GM21390 (cell line): ENCODE data around the gene TMPRSS6.
"Not testable (repeated sequence)": the region's sequence is repeated elsewhere in the genome, so short reads cannot be mapped to it uniquely, and the experiment has no call there.

Experiments used
- ATAC-seq: cut with Tn5 transposase; IDR thresholded peaks from one replicate; pipeline ENCODE4 v1.9.1; 2021; ENCODE audit not compliant: unreplicated experiment

TMPRSS6 gene

GRCh38 chr22:37090920-37091695 lies 18.4 kb downstream of the TMPRSS6 start:
- ATAC-seq: no peak

GRCh38 chr22:37089434-37089833 lies 20.1 kb downstream of the TMPRSS6 start:
- no peak for ATAC-seq

GRCh38 chr22:37088750-37089408 lies 20.6 kb downstream of the TMPRSS6 start:
- ATAC-seq: no peak

DNA sequence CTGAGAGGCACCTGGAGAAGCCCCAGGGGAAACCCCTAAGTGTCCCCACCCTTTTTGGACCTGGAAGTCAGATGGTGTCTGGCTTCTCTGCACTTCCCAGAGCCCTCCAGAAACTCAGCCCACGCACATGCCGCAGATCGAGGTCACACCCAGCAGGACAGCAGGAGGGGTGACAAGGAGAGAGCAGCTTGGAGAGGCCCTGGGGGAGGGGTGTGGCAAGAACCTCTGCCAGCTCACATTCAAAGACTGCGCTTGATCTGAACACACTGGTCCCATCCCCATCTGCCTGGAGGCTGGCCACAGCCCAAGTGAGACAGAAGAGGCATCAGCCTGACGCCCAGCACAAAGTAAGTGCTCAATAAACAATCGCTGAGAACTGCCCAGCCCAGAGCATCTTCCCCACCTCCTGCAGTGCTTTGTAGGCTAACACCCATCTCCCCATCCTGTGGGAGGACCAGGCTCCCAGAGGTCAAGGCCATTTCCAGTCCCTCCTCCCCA lies 21.4 kb downstream of the TMPRSS6 start:
- no peak for ATAC-seq

- ATAC-seq: no peak
Observed at GRCh38 chr22:37086184-37086583, 23.3 kb downstream of the TMPRSS6 start.

DNA sequence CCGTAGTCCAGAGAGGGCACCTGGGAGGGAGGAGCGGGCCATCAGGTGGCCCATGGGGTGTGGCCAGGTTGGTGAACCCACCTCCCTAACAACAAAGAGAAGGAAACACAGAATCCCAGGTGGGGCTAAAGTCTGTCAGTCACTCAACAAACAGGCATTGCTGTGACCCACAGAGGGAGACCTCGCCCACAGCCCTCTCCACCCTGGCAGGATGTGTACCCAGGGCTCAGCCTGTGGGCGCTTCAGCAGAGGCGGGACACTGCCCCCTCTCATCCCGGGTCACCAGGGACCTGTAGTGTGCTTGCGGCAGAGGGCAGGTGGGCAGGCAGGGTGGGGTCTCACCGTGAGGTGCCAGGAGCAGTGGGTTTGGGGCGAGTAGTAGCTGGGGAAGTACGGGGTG lies 25.1 kb downstream of the TMPRSS6 start:
- ATAC-seq: no peak

DNA sequence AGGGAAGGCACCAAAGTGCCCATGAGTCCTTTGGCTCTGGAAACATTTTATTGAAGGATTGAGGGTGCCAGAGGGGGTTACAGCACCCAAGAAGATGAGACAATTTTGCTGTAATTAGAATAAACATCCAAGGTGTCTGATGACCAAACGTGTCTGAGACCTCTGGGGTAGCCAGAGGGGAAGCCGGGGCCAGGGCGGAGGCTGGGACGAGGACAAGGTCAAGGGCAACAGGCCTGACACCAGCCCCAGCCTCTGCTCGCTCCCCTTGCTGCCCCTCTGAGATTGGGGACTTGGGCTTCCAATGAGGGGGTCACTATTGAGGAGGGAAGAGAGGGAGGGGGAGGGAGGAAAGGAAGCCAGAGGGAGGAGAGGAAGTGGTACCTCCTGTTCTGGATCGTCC lies 25.6 kb downstream of the TMPRSS6 start:
- no peak for ATAC-seq

DNA sequence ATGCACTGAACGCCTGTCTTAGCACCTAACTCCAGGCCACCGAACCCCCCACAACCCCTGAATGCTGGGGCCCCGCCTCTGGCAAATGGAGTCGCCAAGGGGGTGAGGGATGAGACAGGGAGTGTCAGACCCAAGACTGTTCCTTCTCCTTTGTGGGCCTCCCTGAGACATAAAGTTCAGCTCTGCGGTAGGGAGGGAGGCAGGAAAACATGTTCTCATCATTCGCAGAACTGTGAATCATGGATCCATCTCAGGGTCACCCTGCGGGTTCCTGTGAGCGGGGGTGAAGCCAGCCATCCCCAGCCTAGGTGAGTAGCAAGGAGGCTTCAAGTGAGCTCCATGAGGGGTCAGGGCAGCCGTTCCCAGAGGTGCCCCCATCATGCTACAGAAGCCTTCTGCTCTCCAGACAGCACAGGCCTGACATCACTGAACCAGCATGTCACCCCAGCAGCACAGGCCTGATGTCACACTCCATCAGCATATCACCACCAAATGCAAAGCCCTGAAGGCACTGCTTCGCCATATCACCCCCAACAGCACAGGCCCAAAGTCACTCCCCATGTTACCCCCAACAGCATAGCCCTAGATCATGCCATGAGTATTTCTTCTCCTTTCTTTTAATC lies 27.2 kb downstream of the TMPRSS6 start:
- no peak for ATAC-seq

- ATAC-seq: no peak
Observed at GRCh38 chr22:37080838-37081237, 28.7 kb downstream of the TMPRSS6 start.

- ATAC-seq: no peak
Observed at GRCh38 chr22:37080438-37080837, 29.1 kb downstream of the TMPRSS6 start.

- ATAC-seq: no peak
Observed at GRCh38 chr22:37079668-37080171, 29.8 kb downstream of the TMPRSS6 start.

DNA sequence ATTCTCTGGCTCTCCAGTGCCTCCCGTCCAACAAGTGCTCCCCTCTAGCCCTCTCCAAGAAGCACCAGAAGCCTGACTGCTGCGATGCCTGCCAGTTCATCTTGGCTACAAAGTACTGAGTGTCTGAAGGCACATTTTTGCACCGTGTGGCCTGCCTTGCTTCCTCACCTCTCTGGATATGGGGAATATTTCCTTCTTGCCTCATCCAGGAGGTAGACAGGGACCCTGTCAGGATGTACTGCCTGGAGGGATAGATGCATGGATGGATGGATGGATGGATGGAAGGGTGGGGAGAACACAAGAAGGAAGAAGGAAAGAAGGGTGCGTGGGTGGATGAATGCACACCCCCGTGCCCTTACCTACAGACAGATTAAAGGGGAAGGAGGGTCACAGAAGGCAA lies 30.4 kb downstream of the TMPRSS6 start:
- no peak for ATAC-seq

GRCh38 chr22:37077802-37078448 lies 31.6 kb downstream of the TMPRSS6 start:
- no peak for ATAC-seq

DNA sequence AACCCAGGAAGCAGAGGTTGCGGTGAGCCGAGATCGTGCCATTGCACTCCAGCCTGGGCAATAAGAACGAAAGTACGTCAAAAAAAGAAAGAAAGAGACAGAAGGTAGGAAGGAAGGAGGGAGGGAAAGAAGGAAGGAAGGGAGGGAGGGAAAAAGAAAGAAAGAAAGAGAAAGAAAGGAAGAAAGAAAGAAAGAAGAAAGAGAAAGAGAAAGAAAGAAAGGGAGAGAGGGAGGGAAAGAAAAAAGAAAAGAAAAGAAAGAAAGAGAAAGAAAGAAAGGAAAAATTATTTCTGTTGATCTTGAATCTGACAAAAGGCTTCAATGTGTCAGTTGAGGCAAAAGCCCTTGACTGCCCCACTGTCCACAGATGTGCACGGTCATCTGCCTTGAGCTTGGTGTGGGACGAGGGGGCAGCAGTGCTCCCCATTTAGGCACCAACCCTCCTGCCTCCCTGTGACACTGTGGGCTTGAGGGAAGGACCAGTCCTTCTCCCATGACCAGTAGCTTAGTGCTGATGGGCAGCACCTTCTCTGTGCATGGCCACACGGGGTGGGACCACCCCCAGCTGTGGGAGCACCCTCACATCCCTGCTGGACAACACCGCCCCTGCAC lies 33.6 kb downstream of the TMPRSS6 start:
- no peak for ATAC-seq

GRCh38 chr22:37075046-37075445 lies 34.5 kb downstream of the TMPRSS6 start:
- no peak for ATAC-seq

GRCh38 chr22:37074537-37074936 lies 35.0 kb downstream of the TMPRSS6 start:
- ATAC-seq: no peak

DNA sequence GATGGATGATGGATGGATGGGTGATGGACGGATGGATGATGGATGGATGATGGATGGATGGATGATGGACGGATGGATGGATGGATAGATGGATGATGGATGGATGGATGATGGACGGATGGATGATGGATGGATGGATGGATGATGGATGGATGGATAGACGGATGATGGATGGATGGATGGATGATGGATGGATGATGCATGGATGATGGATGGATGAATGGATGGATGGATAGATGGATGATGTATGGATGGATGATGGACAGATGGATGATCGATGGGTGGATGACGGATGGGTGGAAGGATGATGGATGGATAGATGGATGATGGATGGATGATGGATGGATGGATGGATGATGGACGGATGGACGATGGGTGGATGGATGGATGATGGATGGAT lies 36.8 kb downstream of the TMPRSS6 start:
- no peak for ATAC-seq

DNA sequence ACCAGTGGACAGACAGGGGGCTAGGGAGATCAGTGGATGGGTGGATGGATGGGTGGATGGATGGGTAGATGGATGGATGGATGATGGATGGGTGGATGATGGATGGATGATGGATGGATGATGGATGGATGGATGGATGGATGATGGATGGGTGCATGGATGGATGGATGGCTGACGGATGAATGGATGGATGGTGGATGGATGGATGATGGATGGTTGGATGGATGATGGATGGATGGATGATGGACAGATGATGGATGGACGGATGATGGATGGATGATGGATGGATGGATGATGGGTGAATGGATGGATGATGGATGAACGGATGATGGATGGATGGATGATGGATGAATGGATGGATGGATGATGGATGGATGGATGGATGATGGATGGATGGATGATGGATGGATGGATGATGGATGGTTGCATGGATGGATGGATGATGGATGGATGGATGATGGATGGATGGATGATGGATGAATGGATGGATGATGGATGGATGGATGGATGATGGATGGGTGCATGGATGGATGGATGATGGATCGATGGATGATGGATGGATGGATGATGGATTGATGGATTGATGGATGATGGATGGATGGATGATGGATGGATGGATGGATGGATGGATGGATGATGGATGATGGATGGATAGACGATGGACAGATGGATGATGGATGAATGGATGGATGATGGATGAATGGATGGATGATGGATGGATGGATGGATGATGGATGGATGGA lies 37.5 kb downstream of the TMPRSS6 start:
- not testable (repeated sequence) for ATAC-seq

GRCh38 chr22:37070744-37071143 lies 38.8 kb downstream of the TMPRSS6 start:
- no peak for ATAC-seq

DNA sequence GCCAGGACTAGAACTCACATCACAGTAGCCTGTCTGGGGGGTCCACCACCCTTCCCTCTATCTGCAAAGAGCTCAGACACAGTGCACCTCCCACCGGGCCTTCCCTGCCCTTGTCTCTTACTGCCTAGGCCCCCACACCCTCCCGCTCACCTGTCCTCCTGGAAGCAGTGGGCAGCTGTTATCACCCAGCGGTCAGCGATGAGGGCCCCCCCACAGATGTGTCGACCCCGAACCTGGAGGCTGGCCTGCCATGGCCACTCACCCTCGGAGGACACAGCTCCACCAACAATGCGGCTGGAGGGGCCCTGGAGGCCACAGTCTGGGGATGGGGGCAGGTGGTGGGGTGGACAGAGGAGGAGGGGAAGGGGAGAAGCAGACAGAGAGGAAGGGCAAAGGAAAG lies 39.2 kb downstream of the TMPRSS6 start:
- ATAC-seq: no peak
